Measurements from ENCODE around the gene GRXCR1. TPM values are rescaled to one million over a fixed set of nuclear protein-coding genes. Genes with fewer than 3 reads are reported as not detected.

GRXCR1 gene
- total RNA-seq, 1 experiment from 2014 or later = not detected

DNA sequence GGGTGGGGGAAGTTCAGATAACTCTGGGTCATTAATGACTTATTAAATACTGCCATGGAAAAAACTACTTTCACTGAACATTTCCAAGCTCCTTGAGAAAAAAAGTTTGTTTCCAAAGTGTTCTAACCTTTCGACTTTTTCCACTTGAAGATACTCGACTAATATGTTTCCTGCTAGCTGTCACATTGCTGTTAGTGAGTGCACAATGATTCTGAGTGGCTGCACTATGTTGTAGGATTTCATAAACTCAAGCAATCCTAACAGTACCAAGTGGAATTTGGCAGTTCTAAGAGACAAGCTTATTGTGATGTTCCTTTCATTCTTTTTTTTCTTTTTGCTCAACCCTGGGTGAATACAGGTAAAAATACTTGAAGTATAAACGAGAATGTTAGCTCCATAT lies 33.4 kb downstream of the GRXCR1 start:
- no peaks in the 10 kb centered on the region for H3K36me3 Mint-ChIP-seq (ENCODE audit: insufficient read depth, unreplicated experiment)
- intact Hi-C loops (cut with micrococcal nuclease; ENCODE audit: unreplicated experiment) = no loop called here
- H3K27ac Mint-ChIP-seq (ENCODE audit: unreplicated experiment) = no peak overlapping the region
- TF ChIP-seq, protein P1, sequence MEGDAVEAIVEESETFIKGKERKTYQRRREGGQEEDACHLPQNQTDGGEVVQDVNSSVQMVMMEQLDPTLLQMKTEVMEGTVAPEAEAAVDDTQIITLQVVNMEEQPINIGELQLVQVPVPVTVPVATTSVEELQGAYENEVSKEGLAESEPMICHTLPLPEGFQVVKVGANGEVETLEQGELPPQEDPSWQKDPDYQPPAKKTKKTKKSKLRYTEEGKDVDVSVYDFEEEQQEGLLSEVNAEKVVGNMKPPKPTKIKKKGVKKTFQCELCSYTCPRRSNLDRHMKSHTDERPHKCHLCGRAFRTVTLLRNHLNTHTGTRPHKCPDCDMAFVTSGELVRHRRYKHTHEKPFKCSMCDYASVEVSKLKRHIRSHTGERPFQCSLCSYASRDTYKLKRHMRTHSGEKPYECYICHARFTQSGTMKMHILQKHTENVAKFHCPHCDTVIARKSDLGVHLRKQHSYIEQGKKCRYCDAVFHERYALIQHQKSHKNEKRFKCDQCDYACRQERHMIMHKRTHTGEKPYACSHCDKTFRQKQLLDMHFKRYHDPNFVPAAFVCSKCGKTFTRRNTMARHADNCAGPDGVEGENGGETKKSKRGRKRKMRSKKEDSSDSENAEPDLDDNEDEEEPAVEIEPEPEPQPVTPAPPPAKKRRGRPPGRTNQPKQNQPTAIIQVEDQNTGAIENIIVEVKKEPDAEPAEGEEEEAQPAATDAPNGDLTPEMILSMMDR (IDR thresholded peaks at IDR 0.05; ENCODE audit: insufficient read depth in 1 of 2, low read depth in 1 of 2, low read length in 1 of 2, severe bottlenecking in 1 of 2, unreplicated experiment in 1 of 2) = no peak
- CTCF ChIA-PET = no interaction called here
- Histone ChIP-seq H3K4me3 (ENCODE audit: low read depth, low read length) (no peak overlapping the region), H3K4me1 (no peaks in the 10 kb centered on the region), H3K9me3 (no peaks in the 10 kb centered on the region), H3K36me3 (ENCODE audit: control insufficient read depth, insufficient read depth, low read length) (no peaks in the 10 kb centered on the region), H3K27me3 (replicated peaks; ENCODE audit: control insufficient read depth, insufficient read depth, low read length) (no peaks in the 10 kb centered on the region)
- peaks cover 2% of the 10 kb centered on the region for H3K27me3 Mint-ChIP-seq (ENCODE audit: insufficient read depth, unreplicated experiment)
- no peaks in the 10 kb centered on the region for H3K9me3 Mint-ChIP-seq (ENCODE audit: unreplicated experiment)
- POLR2A ChIA-PET = interaction anchor here (0.5 kb wide), 1 partner anchor 434 kb away, joined by 3 read pairs; no protein-coding TSS in a partner anchor
- DNase-seq = no peak
- BruUV-seq (replicated peaks) = no TSS peak
- no peaks in the 10 kb centered on the region for H3K4me1 Mint-ChIP-seq (ENCODE audit: low read depth, unreplicated experiment)
- no peak overlapping the region for H3K4me3 Mint-ChIP-seq (ENCODE audit: unreplicated experiment)

DNA sequence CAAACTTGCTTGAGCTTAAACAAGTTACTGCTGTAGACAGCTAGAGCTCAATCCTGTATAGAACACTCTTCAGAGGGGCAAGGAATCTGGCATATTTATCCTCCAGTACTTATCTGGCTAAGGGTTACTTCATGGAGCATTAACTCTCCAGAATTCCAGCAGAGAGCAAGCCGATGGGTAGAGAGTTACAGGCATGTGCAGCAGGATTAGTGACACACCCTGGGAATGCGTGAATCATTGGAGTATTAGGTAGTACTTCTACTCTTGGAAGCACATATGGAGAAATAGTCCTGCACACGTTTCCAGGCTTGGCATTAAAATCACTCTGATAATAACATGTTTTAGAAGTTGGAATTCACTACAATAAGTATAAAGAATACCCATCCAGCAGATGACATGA lies 35.4 kb downstream of the GRXCR1 start:
- BruUV-seq (replicated peaks) = no TSS peak

DNA sequence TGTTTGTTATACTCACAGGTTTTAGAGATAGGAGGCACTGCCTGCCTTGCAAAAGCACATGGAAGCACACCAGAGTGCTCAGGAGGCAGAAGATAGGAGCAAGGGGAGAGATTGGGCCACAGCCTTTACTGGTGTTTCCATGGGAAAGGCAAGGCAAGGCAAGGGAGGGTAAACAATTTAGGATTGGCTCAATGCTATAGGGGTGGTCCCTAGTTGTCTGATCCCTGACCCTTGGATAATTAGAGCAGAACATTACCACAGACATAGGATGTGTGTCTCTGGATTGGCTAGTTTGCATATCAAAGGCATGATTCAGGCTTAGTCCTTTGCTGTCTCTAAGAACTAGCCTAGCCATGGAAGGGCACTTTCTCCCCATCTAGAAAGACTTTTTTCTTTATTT lies 36.1 kb downstream of the GRXCR1 start:
- ChIA-PET CTCF (no interaction called here), POLR2A (no interaction called here)
- no peak for DNase-seq
- Histone ChIP-seq H3K27me3 (replicated peaks; ENCODE audit: control insufficient read depth, insufficient read depth, low read length) (no peaks in the 10 kb centered on the region), H3K4me3 (ENCODE audit: low read depth, low read length) (no peak overlapping the region), H3K36me3 (ENCODE audit: control insufficient read depth, insufficient read depth, low read length) (no peaks in the 10 kb centered on the region), H3K9me3 (no peaks in the 10 kb centered on the region), H3K4me1 (no peaks in the 10 kb centered on the region)
- intact Hi-C loops (cut with micrococcal nuclease; ENCODE audit: unreplicated experiment) = no loop called here
- Mint-ChIP-seq H3K27me3 (ENCODE audit: insufficient read depth, unreplicated experiment) (no peaks in the 10 kb centered on the region), H3K4me1 (ENCODE audit: low read depth, unreplicated experiment) (no peaks in the 10 kb centered on the region), H3K9me3 (ENCODE audit: unreplicated experiment) (no peaks in the 10 kb centered on the region), H3K36me3 (ENCODE audit: insufficient read depth, unreplicated experiment) (no peaks in the 10 kb centered on the region), H3K4me3 (ENCODE audit: unreplicated experiment) (no peak overlapping the region), H3K27ac (ENCODE audit: unreplicated experiment) (no peak overlapping the region)
- no TSS peak for BruUV-seq (replicated peaks)
- TF ChIP-seq, protein P1 (IDR thresholded peaks at IDR 0.05; ENCODE audit: insufficient read depth in 1 of 2, low read depth in 1 of 2, low read length in 1 of 2, severe bottlenecking in 1 of 2, unreplicated experiment in 1 of 2) = no peak

More for the DNA sequence above, 35.4 kb downstream of the GRXCR1 start:
- Mint-ChIP-seq H3K27me3 (ENCODE audit: insufficient read depth, unreplicated experiment) (peaks cover under 1% of the 10 kb centered on the region), H3K9me3 (ENCODE audit: unreplicated experiment) (no peaks in the 10 kb centered on the region), H3K4me3 (ENCODE audit: unreplicated experiment) (no peak overlapping the region), H3K27ac (ENCODE audit: unreplicated experiment) (no peak overlapping the region), H3K36me3 (ENCODE audit: insufficient read depth, unreplicated experiment) (no peaks in the 10 kb centered on the region), H3K4me1 (ENCODE audit: low read depth, unreplicated experiment) (no peaks in the 10 kb centered on the region)
- ChIA-PET POLR2A (no interaction called here), CTCF (no interaction called here)
- H3K27me3 ChIP-seq (replicated peaks; ENCODE audit: control insufficient read depth, insufficient read depth, low read length) = no peaks in the 10 kb centered on the region
- H3K36me3 ChIP-seq (ENCODE audit: control insufficient read depth, insufficient read depth, low read length) = no peaks in the 10 kb centered on the region
- no peak overlapping the region for H3K4me3 ChIP-seq (ENCODE audit: low read depth, low read length)
- intact Hi-C loops (cut with micrococcal nuclease; ENCODE audit: unreplicated experiment) = no loop called here
- H3K9me3 ChIP-seq = no peaks in the 10 kb centered on the region
- no peaks in the 10 kb centered on the region for H3K4me1 ChIP-seq
- TF ChIP-seq, protein P1 (IDR thresholded peaks at IDR 0.05; ENCODE audit: insufficient read depth in 1 of 2, low read depth in 1 of 2, low read length in 1 of 2, severe bottlenecking in 1 of 2, unreplicated experiment in 1 of 2) = no peak
- no peak for DNase-seq
